ENCODE results near the gene NMRAL1.
A peak's percentile ranks its signal among the peaks of the same experiment; 100 is the strongest.

Gene NMRAL1

DNA sequence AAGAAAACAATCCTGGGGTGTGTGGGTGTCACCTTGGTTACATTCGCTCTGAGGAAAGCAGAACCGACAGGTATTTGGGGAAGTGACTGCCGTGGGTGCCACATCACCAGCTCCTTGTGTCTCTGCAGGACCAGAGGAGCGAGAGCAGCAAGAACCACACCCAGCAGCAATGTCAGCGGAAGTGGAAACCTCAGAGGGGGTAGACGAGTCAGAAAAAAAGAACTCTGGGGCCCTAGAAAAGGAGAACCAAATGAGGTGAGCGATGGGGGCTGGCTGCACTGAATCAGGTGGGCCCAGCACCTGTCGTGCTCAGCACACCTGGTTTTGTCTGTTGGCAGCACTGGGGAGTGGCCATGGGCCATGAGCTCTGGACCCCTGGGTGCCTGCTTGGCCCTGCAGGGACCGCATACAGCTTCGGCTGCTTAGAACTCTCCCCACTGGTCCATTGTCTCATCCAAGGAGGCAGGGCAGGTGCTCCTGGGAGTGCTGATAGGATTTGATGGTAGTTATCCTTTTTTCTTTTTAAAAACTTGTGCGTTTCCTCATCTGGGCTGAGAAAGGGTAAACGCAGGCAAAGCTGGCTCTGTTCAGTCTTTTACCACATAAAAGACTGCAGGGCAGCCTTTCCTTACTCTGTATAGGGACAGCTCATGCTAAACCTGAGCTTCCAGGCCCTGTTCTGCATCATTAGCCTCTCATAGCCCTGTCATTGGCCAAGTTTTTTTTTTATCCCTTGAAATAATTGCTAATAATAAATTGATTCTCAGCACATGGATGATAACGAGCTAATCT is 31.1 kb upstream of the NMRAL1 start:
- TF ChIP-seq, protein P1, sequence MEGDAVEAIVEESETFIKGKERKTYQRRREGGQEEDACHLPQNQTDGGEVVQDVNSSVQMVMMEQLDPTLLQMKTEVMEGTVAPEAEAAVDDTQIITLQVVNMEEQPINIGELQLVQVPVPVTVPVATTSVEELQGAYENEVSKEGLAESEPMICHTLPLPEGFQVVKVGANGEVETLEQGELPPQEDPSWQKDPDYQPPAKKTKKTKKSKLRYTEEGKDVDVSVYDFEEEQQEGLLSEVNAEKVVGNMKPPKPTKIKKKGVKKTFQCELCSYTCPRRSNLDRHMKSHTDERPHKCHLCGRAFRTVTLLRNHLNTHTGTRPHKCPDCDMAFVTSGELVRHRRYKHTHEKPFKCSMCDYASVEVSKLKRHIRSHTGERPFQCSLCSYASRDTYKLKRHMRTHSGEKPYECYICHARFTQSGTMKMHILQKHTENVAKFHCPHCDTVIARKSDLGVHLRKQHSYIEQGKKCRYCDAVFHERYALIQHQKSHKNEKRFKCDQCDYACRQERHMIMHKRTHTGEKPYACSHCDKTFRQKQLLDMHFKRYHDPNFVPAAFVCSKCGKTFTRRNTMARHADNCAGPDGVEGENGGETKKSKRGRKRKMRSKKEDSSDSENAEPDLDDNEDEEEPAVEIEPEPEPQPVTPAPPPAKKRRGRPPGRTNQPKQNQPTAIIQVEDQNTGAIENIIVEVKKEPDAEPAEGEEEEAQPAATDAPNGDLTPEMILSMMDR (conservative IDR thresholded peaks at IDR 0.05; ENCODE audit: low read depth, low read length) = no peak
- H3K4me3 ChIP-seq (ENCODE audit: low read length) = no peak overlapping the region
- DNase-seq (ENCODE audit: low read depth) = no peak

DNA sequence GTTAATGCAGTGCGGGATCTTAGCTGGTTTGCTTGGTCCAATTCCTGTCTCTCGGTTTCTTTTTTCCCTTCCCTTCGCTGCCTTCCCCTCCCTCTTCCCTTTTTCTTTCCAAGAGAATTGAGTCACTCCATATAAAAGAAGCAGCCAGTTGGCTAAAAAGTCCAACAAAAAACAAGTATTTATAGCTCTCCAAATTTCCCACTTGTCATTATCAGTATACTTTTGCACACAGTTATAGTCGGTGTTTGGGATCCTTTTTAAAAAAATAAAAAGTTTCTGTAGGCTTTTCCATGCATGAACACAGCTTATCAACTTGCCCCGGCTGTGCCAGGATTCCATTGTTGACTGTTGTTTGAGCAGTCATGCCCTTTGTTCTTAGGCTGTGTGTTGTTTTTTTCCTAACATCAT is 26.6 kb upstream of the NMRAL1 start:
- TF ChIP-seq, protein P1 (conservative IDR thresholded peaks at IDR 0.05; ENCODE audit: low read depth, low read length) = no peak
- DNase-seq (ENCODE audit: low read depth) = no peak
- H3K4me3 ChIP-seq (ENCODE audit: low read length) = no peak overlapping the region

DNA sequence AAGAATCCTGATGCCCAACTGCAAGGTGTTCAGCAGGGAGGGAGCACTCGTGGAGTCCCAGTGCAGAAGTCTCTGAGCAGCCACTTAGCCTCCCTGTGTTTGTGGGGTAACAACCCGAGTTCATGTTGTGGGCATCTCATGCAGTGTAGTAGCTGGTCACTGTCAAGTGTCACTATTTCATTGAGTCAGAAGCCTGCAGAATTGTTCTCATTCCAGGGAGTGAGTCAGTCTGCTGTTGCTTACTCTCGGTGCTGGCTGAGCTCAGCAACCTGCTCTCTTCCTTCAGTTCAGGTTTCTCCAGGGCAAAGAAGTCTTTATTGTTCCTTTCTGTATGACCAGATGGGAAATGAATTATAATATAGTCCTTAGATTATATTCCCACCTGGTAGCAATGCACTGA is 25.8 kb upstream of the NMRAL1 start:
- no peak for DNase-seq (ENCODE audit: low read depth)
- TF ChIP-seq, protein P1 (conservative IDR thresholded peaks at IDR 0.05; ENCODE audit: low read depth, low read length) = no peak
- H3K4me3 ChIP-seq (ENCODE audit: low read length) = no peak overlapping the region

DNA sequence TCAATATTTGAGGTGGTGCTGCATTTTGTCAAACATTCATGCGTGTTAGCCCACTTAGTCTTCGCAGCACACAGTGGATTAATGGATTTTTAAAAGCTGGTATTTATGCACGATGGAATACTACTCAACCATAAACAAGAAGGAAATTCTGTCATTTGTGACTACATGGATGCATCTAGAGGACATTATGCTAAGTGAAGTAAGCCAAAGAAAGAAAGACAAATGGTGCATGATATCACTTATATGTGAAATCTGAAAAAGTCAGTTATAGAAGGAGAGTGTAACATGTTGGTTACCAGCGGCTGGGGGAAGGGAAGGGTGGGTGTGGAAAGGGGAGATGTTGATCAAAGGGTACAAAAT is 24.8 kb upstream of the NMRAL1 start:
- no peak for DNase-seq (ENCODE audit: low read depth)
- no peak overlapping the region for H3K4me3 ChIP-seq (ENCODE audit: low read length)
- TF ChIP-seq, protein P1 (conservative IDR thresholded peaks at IDR 0.05; ENCODE audit: low read depth, low read length) = no peak

DNA sequence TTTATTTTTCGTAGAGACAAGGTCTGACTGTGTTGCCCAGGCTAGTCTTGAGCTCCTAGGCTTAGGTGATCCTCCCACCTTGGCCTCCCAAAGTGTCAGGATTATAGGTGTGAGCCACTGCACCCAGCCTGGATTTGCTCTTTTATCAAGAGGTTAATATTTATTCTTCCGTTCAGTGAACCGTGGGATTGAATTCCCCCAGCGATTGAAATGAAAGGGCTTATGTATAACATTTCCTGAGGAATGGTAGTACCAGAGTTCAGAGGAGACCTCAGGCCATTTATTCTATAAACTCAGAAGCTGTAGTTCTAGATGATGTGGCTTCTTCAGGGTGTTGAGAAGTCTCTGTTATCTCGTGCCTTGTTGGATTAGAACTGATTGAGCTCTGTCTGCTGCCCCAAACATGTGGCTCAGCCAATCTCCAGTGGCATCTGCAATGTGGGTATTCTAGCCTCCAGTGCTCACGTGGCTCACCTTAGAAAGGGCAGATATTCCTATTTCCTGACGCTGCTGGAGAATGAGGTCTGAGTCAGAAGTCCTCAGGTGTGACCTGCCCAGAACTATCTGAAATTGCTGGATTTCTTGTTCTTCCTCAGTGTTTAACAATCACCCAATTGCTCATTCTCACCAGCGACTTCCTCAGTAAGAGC is 24.2 kb upstream of the NMRAL1 start:
- no peak overlapping the region for H3K4me3 ChIP-seq (ENCODE audit: low read length)
- DNase-seq (ENCODE audit: low read depth) = no peak
- TF ChIP-seq, protein P1 (conservative IDR thresholded peaks at IDR 0.05; ENCODE audit: low read depth, low read length) = no peak

DNA sequence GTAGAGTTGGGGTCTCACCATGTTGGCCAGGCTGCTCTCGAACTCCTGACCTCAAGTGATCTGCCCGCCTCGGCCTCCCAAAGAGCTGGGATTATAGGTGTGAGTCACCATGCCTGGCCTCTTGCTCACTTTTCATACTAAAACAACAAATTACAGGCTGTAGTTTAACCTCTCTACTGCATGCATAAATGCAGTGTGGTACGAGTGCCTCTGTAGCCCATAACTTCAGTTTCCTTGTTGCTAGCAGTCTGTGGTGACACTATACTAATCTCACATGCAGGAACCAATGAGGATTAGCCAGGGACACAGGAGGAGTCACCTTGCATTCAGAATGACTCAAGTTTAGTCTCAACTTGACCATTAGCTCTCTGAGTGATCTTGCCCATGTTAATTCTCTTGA is 21.9 kb upstream of the NMRAL1 start:
- TF ChIP-seq, protein P1 (conservative IDR thresholded peaks at IDR 0.05; ENCODE audit: low read depth, low read length) = no peak
- peak; percentile 69 for DNase-seq (ENCODE audit: low read depth)

DNA sequence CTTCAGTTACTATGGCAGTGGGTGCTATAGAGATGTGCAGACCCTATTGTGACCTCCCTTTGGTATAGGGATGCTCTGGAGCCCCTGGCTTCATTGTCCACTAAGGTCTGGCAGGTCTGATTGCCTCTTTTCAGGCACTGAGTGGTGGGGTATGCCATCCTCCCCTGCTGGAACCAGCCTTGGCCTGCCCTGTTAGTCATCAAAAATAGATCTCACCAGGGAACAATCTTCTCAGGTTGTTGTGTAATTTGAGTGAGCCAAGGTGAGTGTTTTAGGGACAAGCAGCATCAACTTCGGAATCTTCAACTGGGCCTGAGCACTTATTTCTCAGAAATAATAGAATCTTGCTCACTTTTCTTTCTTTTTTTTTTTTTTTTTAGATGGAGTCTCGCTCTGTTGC is 21.3 kb upstream of the NMRAL1 start:
- DNase-seq (ENCODE audit: low read depth) = no peak
- H3K4me3 ChIP-seq (ENCODE audit: low read length) = no peak overlapping the region
- TF ChIP-seq, protein P1 (conservative IDR thresholded peaks at IDR 0.05; ENCODE audit: low read depth, low read length) = no peak

More for the DNA sequence above, 21.9 kb upstream of the NMRAL1 start:
- H3K4me3 ChIP-seq (ENCODE audit: low read length) = no peak overlapping the region
